IMR-90 (cell line): ENCODE results near the gene CPTP. TPM values are rescaled to one million over a fixed set of nuclear protein-coding genes. Genes with fewer than 3 reads are reported as not detected.
A peak's percentile ranks its signal among the peaks of the same experiment; 100 is the strongest.

Experiments used
- ATAC-seq: fragments of 200-7000 bp; cut with Tn5 transposase; 2 replicates; pipeline ENCODE4 v1.9.1; 2020; ENCODE audit warnings: low read depth, mild to moderate bottlenecking, moderate library complexity
- BruUV-seq: library from RNA; stranded (reverse); fragments of 400-500 nt; replicated peaks from 2 replicates; lab custom pipeline; 2021; lab: Mats Ljungman, UMichigan
- CTCF ChIA-PET: fragments of 300-600 bp; formaldehyde crosslinking; extraction: SDS; loops from one replicate; lab custom pipeline; 2021; ENCODE audit warnings: antibody characterized with exemption; lab: Yijun Ruan, JAX
- POLR2A ChIA-PET: fragments of 300-600 bp; sonication (Branson Sonifier 250); formaldehyde crosslinking; loops from one replicate; lab custom pipeline; 2022; ENCODE audit warnings: antibody characterized with exemption; ENCODE audit not compliant: unreplicated experiment; lab: Charles Lee
- DNase-seq: peaks from one replicate; pipeline ENCODE4 v3.0.0; 2013
- H2AFZ ChIP-seq: replicated peaks from 2 replicates; pipeline ENCODE3; 2013; ENCODE audit warnings: low read length, mild to moderate bottlenecking; ENCODE audit not compliant: poor library complexity
- H2AK5ac ChIP-seq: 2 replicates; pipeline ENCODE4 v1.6.1; 2013; ENCODE audit warnings: low read depth, low read length, inconsistent platforms
- H2AK9ac ChIP-seq: replicated peaks from 2 replicates; pipeline ENCODE3; 2013; ENCODE audit warnings: mild to moderate bottlenecking, low read depth, low read length, moderate library complexity; ENCODE audit not compliant: poor library complexity
- H2BK120ac ChIP-seq: 2 replicates; pipeline ENCODE4 v1.6.1; 2013; ENCODE audit warnings: low read depth, low read length, inconsistent platforms
- H2BK15ac ChIP-seq: 3 replicates; pipeline ENCODE4 v1.6.1; 2013; ENCODE audit warnings: low read depth, low read length, inconsistent platforms
- H2BK20ac ChIP-seq: 2 replicates; pipeline ENCODE4 v1.6.1; 2013; ENCODE audit warnings: low read depth, mild to moderate bottlenecking, inconsistent platforms, low read length, moderate library complexity
- H2BK5ac ChIP-seq: 2 replicates; pipeline ENCODE4 v1.6.1; 2013; ENCODE audit warnings: mild to moderate bottlenecking, low read depth, low read length, inconsistent platforms; ENCODE audit not compliant: poor library complexity, severe bottlenecking
- H3K14ac ChIP-seq: replicated peaks from 2 replicates; pipeline ENCODE4 v1.6.1; 2013; ENCODE audit warnings: low read depth, low read length, inconsistent platforms
- H3K18ac ChIP-seq: 2 replicates; pipeline ENCODE4 v1.6.1; 2013; ENCODE audit warnings: low read depth, low read length, control low read depth
- H3K23ac ChIP-seq: 2 replicates; pipeline ENCODE4 v1.6.1; 2013; ENCODE audit warnings: low read depth, low read length, inconsistent platforms
- H3K27ac ChIP-seq: 2 replicates; pipeline ENCODE4 v1.5.1; 2013; ENCODE audit warnings: mild to moderate bottlenecking, control low read depth, low read length; ENCODE audit not compliant: insufficient read depth
- H3K27me3 ChIP-seq: 2 replicates; pipeline ENCODE4 v1.6.1; 2013; ENCODE audit warnings: low read length; ENCODE audit not compliant: control insufficient read depth, insufficient read depth
- H3K36me3 ChIP-seq: 2 replicates; pipeline ENCODE4 v1.6.1; 2013; ENCODE audit warnings: low read length, mixed read lengths; ENCODE audit not compliant: control insufficient read depth, insufficient read depth
- H3K4ac ChIP-seq: 2 replicates; pipeline ENCODE4 v1.6.1; 2013; ENCODE audit warnings: low read depth, low read length, inconsistent platforms
- H3K4me1 ChIP-seq: 2 replicates; pipeline ENCODE4 v1.6.1; 2013; ENCODE audit warnings: low read length, mixed read lengths; ENCODE audit not compliant: control insufficient read depth, insufficient read depth
- H3K4me2 ChIP-seq: 2 replicates; pipeline ENCODE4 v1.6.1; 2013; ENCODE audit warnings: low read depth, mild to moderate bottlenecking, control low read depth, low read length, moderate library complexity
- H3K4me3 ChIP-seq: 2 replicates; pipeline ENCODE4 v1.5.1; 2013; ENCODE audit warnings: low read depth, mild to moderate bottlenecking, control low read depth, low read length, moderate library complexity; ENCODE audit not compliant: insufficient read depth
- H3K56ac ChIP-seq: 2 replicates; pipeline ENCODE4 v1.6.1; 2013; ENCODE audit warnings: low read length, inconsistent platforms; ENCODE audit not compliant: insufficient read depth; ENCODE audit errors: extremely low read depth
- H3K79me1 ChIP-seq, 2 experiments: 2 replicates each; pipeline ENCODE4 v1.6.1; 2013; ENCODE audit warnings: low read length in 2 of 2, inconsistent platforms in 1 of 2, low read depth in 1 of 2
- H3K9ac ChIP-seq: 2 replicates; pipeline ENCODE4 v1.6.1; 2013; ENCODE audit warnings: low read depth, low read length, control low read depth
- H3K9me1 ChIP-seq: 2 replicates; pipeline ENCODE4 v1.6.1; 2013; ENCODE audit warnings: low read length, inconsistent platforms; ENCODE audit not compliant: insufficient read depth
- H3K9me3 ChIP-seq: 2 replicates; pipeline ENCODE4 v1.6.1; 2013; ENCODE audit warnings: low read length; ENCODE audit not compliant: control insufficient read depth, insufficient read depth
- H4K20me1 ChIP-seq: 2 replicates; pipeline ENCODE4 v1.6.1; 2013; ENCODE audit warnings: low read length, inconsistent platforms; ENCODE audit not compliant: insufficient read depth
- H4K5ac ChIP-seq: 2 replicates; pipeline ENCODE4 v1.6.1; 2013; ENCODE audit warnings: mild to moderate bottlenecking, low read depth, low read length, control low read depth
- H4K8ac ChIP-seq, 2 experiments: 2 replicates each; pipeline ENCODE4 v1.6.1; 2013; ENCODE audit warnings: low read depth in 2 of 2, low read length in 2 of 2, control low read depth in 1 of 2, inconsistent platforms in 1 of 2
- H4K91ac ChIP-seq: 2 replicates; pipeline ENCODE4 v1.6.1; 2013; ENCODE audit warnings: low read depth, low read length, inconsistent platforms; ENCODE audit not compliant: insufficient read depth
- CTCF ChIP-seq: conservative IDR thresholded peaks from 2 replicates; pipeline ENCODE4 v1.5.1; 2012; ENCODE audit warnings: mild to moderate bottlenecking, low read depth, low read length, improper control_type of control experiment
- ELK1 ChIP-seq: fragments of 150-350 bp; IDR thresholded peaks from 2 replicates; pipeline ENCODE4 v1.6.1; 2016; ENCODE audit warnings: low read depth, mild to moderate bottlenecking, low read length, moderate library complexity, borderline replicate concordance
- MAFK ChIP-seq: IDR thresholded peaks from 2 replicates; pipeline ENCODE4 v1.6.1; 2012; ENCODE audit warnings: low read depth, low read length, improper control_type of control experiment
- MAZ ChIP-seq: IDR thresholded peaks from 2 replicates; pipeline ENCODE4 v1.6.1; 2012; ENCODE audit warnings: low read depth, mild to moderate bottlenecking, low read length, improper control_type of control experiment, moderate library complexity, borderline replicate concordance
- POLR2A ChIP-seq: IDR thresholded peaks from 2 replicates; pipeline ENCODE4 v1.6.1; 2012; ENCODE audit warnings: mild to moderate bottlenecking, low read depth, low read length
- RAD21 ChIP-seq: IDR thresholded peaks from 2 replicates; pipeline ENCODE4 v1.6.1; 2012; ENCODE audit warnings: low read length, improper control_type of control experiment
- RFX5 ChIP-seq: IDR thresholded peaks from 2 replicates; pipeline ENCODE4 v1.8.0; 2012; ENCODE audit warnings: low read depth, mild to moderate bottlenecking, low read length, moderate library complexity
- WGBS, 2 experiments: methylation state at CpG; one replicate each; pipeline versions ENCODE4 v1.1.5 to v1.1.7; 2013; ENCODE audit warnings: missing lambda C conversion rate in 2 of 2; ENCODE audit not compliant: insufficient read length in 1 of 2; ENCODE audit errors: extremely low coverage in 2 of 2; 5-methylcytosine and 5-hydroxymethylcytosine counted together
- dilution Hi-C: fragments of 300-500 bp; cut with HindIII; formaldehyde crosslinking; loops from one replicate; pipeline ENCODE4 v1.14.3; 2018; ENCODE audit warnings: low sequenced_read_pairs; ENCODE audit not compliant: unreplicated experiment
- in situ Hi-C: fragments of 300-500 bp; cut with MboI; formaldehyde crosslinking; loops from 3 replicates; pipeline ENCODE4 v1.14.3; 2019; ENCODE audit warnings: low sequenced_read_pairs, inconsistent platforms, mixed read lengths
- intact Hi-C: fragments of 100-400 bp; cut with micrococcal nuclease; formaldehyde crosslinking; loops from 2 replicates; pipeline ENCODE4 v1.10.0; 2022
- polyA plus RNA-seq, 3 experiments: library from polyadenylated mRNA; depleted of rRNA; stranded (reverse); fragments of >200 nt; gene quantifications; 2 replicates each; pipeline ENCODE4 v1.2.3, GENCODE V29; 2012; ENCODE audit warnings: low replicate concordance in 1 of 3
- total RNA-seq: library from RNA; depleted of rRNA; stranded (reverse); fragments of >200 nt; gene quantifications from 2 replicates; pipeline ENCODE4 v1.2.3, GENCODE V29; 2012

CPTP gene
- total and polyA plus RNA-seq, 2 of the 4 experiments (the other 2 are of a cell fraction) = 2.7 to 12.1 TPM

- no peak for TF ChIP-seq ELK1
Measured at GRCh38 chr1:1360506-1361169, 36.0 kb downstream of the CPTP start (continued).

- WGBS, 2 experiments = 80% methylated on average over 11 of the region's 35 CpGs; no CpG with 5 or more reads in 1 of the 2 experiments
- ChIA-PET CTCF (no interaction called here), POLR2A (no interaction called here)
- Histone ChIP-seq H2BK15ac (peak overlapping the region; percentile 99), H2AK5ac (peak overlapping the region; percentile 100), H3K27me3 (no peaks in the 10 kb centered on the region), H3K36me3 (peaks cover 4% of the 10 kb centered on the region; the same call in 1 of the 2 replicates), H4K8ac (peak overlapping the region; percentile 84 to 99), H3K9me3 (no peaks in the 10 kb centered on the region), H2AFZ (peak overlapping the region; percentile 93), H4K5ac (peak overlapping the region; percentile 88), H3K56ac (peak overlapping the region; percentile 85), H3K14ac (peak overlapping the region; percentile 98), H4K91ac (peak overlapping the region; percentile 99), H3K18ac (peak overlapping the region; percentile 92), H3K9ac (peak overlapping the region; percentile 41), H3K79me1 (peaks cover 4 to 22% of the 10 kb centered on the region in 2 experiments; a peak in 3 of 4 replicates), H2BK5ac (peak overlapping the region; percentile 98), H3K4me1 (peaks cover 31% of the 10 kb centered on the region), H4K20me1 (peaks cover 6% of the 10 kb centered on the region), H3K9me1 (peaks cover 15% of the 10 kb centered on the region), H3K27ac (peak overlapping the region; percentile 88), H2BK20ac (peak overlapping the region; percentile 99), H3K4me2 (peak overlapping the region; percentile 71), H3K23ac (peak overlapping the region; percentile 98), H2AK9ac (peak overlapping the region; percentile 94), H3K4ac (peak overlapping the region; percentile 100), H3K4me3 (no peak overlapping the region), H2BK120ac (peak overlapping the region; percentile 99)
- DNase-seq (no peak), ATAC-seq (no peak)
- no TSS peak for BruUV-seq
- dilution Hi-C loops = no loop called here
- TF ChIP-seq POLR2A = no peak
- TF ChIP-seq CTCF = no peak
- no peak for TF ChIP-seq MAFK
- TF ChIP-seq MAZ = no peak
- TF ChIP-seq RFX5 = no peak
- no peak for TF ChIP-seq RAD21
- in situ Hi-C loops = no loop called here
- intact Hi-C loops = no loop called here
Measured at GRCh38 chr1:1361233-1361981, 36.8 kb downstream of the CPTP start.
